ENCODE measurements around the gene NTF3. TPM values are rescaled to one million over a fixed set of nuclear protein-coding genes. Genes with fewer than 3 reads are reported as not detected.

Gene NTF3
- total RNA-seq, 1 donor from 2014 or later, result 14.0 TPM

GRCh38 chr12:5430641-5431603, 986 bp upstream of the NTF3 start:
- DNase-seq (ENCODE audit: low spot score), result no peak

- DNase-seq (ENCODE audit: low spot score), result no peak
Observed at GRCh38 chr12:5433081-5433844, 1.4 kb downstream of the NTF3 start.

- DNase-seq (ENCODE audit: low spot score), result no peak
Observed at GRCh38 chr12:5433845-5434646, 2.1 kb downstream of the NTF3 start.

- no peak for DNase-seq (ENCODE audit: low spot score)
Observed at GRCh38 chr12:5434647-5435560, 3.0 kb downstream of the NTF3 start.

GRCh38 chr12:5437182-5437583, 5.3 kb downstream of the NTF3 start:
- no peak for DNase-seq (ENCODE audit: low spot score)

- peak; percentile 87 for DNase-seq (ENCODE audit: low spot score)
Observed at GRCh38 chr12:5437589-5437988, 5.7 kb downstream of the NTF3 start.

- no peak for DNase-seq (ENCODE audit: low spot score)
Observed at GRCh38 chr12:5438671-5439200, 6.8 kb downstream of the NTF3 start.

GRCh38 chr12:5439371-5439771, 7.5 kb downstream of the NTF3 start:
- DNase-seq (ENCODE audit: low spot score), result no peak

GRCh38 chr12:5439788-5440300, 7.9 kb downstream of the NTF3 start:
- no peak for DNase-seq (ENCODE audit: low spot score)

GRCh38 chr12:5440978-5441377, 9.1 kb downstream of the NTF3 start:
- DNase-seq (ENCODE audit: low spot score), result no peak

GRCh38 chr12:5441497-5442236, 9.8 kb downstream of the NTF3 start:
- no peak for DNase-seq (ENCODE audit: low spot score)

GRCh38 chr12:5442251-5443006, 10.5 kb downstream of the NTF3 start:
- DNase-seq (ENCODE audit: low spot score), result peak; percentile 60

- DNase-seq (ENCODE audit: low spot score), result no peak
Observed at GRCh38 chr12:5444520-5444919, 12.6 kb downstream of the NTF3 start.

GRCh38 chr12:5447320-5447719, 15.4 kb downstream of the NTF3 start:
- no peak for DNase-seq (ENCODE audit: low spot score)

GRCh38 chr12:5451251-5451650, 19.3 kb downstream of the NTF3 start:
- peak; percentile 93 for DNase-seq (ENCODE audit: low spot score)

- DNase-seq (ENCODE audit: low spot score), result no peak
Observed at GRCh38 chr12:5452569-5452968, 20.7 kb downstream of the NTF3 start.

GRCh38 chr12:5453466-5453865, 21.6 kb downstream of the NTF3 start:
- peak; percentile 81 for DNase-seq (ENCODE audit: low spot score)

- peak; percentile 52 for DNase-seq (ENCODE audit: low spot score)
Observed at GRCh38 chr12:5455045-5455444, 23.1 kb downstream of the NTF3 start.

- no peak for DNase-seq (ENCODE audit: low spot score)
Observed at GRCh38 chr12:5456030-5456429, 24.1 kb downstream of the NTF3 start.

All from umbilical cord (tissue), 2 donors.